ENCODE results near the gene VRK1.

The VRK1 gene

GRCh38 chr14:96889091-96889490 is 91.9 kb downstream of the VRK1 start:
- no peak for ATAC-seq

- no peak for ATAC-seq
Observed at GRCh38 chr14:96893966-96894622, 96.9 kb downstream of the VRK1 start.

- no peak for ATAC-seq
Observed at GRCh38 chr14:96894966-96895365, 97.8 kb downstream of the VRK1 start.

GRCh38 chr14:96895658-96896271 is 98.6 kb downstream of the VRK1 start:
- no peak for ATAC-seq

- ATAC-seq, result no peak
Observed at GRCh38 chr14:96897184-96897583, 100.0 kb downstream of the VRK1 start.

GRCh38 chr14:96901227-96901626 is 104.0 kb downstream of the VRK1 start:
- no peak for ATAC-seq

GRCh38 chr14:96902004-96902403 is 104.8 kb downstream of the VRK1 start:
- no peak for ATAC-seq

GRCh38 chr14:96903444-96904023 is 106.4 kb downstream of the VRK1 start:
- no peak for ATAC-seq

GRCh38 chr14:96904201-96904600 is 107.0 kb downstream of the VRK1 start:
- ATAC-seq, result no peak

GRCh38 chr14:96905065-96905464 is 107.9 kb downstream of the VRK1 start:
- no peak for ATAC-seq

GRCh38 chr14:96905825-96906224 is 108.6 kb downstream of the VRK1 start:
- ATAC-seq, result no peak

GRCh38 chr14:96906434-96906833 is 109.3 kb downstream of the VRK1 start:
- ATAC-seq, result no peak

GRCh38 chr14:96909841-96910364 is 112.7 kb downstream of the VRK1 start:
- no peak for ATAC-seq

GRCh38 chr14:96911499-96912149 is 114.4 kb downstream of the VRK1 start:
- no peak for ATAC-seq

- no peak for ATAC-seq
Observed at GRCh38 chr14:96914571-96915128, 117.5 kb downstream of the VRK1 start.

- ATAC-seq, result no peak
Observed at GRCh38 chr14:96915478-96915877, 118.3 kb downstream of the VRK1 start.

- no peak for ATAC-seq
Observed at GRCh38 chr14:96916751-96917150, 119.6 kb downstream of the VRK1 start.

- no peak for ATAC-seq
Observed at GRCh38 chr14:96917442-96917963, 120.3 kb downstream of the VRK1 start.

- ATAC-seq, result no peak
Observed at GRCh38 chr14:96920023-96920422, 122.8 kb downstream of the VRK1 start.

- ATAC-seq, result no peak
Observed at GRCh38 chr14:96920820-96921219, 123.6 kb downstream of the VRK1 start.

- no peak for ATAC-seq
Observed at GRCh38 chr14:96922986-96923385, 125.8 kb downstream of the VRK1 start.

- ATAC-seq, result no peak
Observed at GRCh38 chr14:96925422-96925821, 128.2 kb downstream of the VRK1 start.

GRCh38 chr14:96926001-96926400 is 128.8 kb downstream of the VRK1 start:
- no peak for ATAC-seq

All from activated CD4-positive, CD25-positive, alpha-beta regulatory T cell treated with anti-CD3 and anti-CD28 coated beads, Interleukin-2, amount 50 U/mL, for 24 hours (primary cell).